Stimulated activated CD8-positive, alpha-beta memory T cell treated with anti-CD3 and anti-CD28 coated beads, Interleukin-4, amount 100 ng/mL, for 48 hours (primary cell): ENCODE results near the gene MVB12B.
A peak's percentile ranks its signal among the peaks of the same experiment; 100 is the strongest.

Source experiments
- DNase-seq: peaks from one replicate; pipeline ENCODE4 v3.0.0-alpha.2; 2020

MVB12B gene

DNA sequence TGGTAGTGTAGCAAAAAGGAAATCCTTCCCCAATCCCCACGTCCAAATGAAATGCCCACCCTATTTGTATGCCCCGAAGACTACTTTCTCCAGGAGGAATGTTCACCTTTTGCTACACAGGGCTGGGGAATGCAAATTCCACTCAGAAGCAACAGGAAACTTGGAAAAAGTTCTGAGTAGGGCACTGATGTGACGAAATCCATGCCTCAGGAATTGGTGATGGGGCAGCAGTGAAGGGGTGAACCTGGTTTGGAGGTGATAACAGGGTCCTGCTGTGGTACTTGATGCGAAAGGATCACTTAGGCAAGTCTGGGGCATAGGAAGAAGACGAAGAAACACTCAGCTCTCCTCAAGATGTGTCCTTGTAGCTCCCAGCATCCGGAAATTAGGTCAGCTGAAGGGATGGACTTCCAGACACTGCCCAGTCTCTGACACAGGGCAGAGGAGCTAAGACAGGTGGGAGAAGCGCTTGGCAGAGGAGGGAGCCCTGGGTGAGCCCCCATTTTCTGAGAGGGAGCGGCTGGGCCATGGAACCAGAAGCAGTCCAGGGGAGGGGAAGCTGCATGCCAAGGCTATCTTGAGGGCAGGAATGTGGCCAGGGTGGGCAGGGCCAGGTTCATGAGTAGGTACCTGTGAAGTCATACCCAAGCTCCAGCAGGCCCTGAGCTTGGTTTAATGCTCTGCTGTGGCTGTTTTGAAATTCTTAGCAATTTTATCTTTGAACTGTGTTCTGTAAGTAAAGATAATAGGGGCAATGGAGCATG lies 22.2 kb upstream of the MVB12B start:
- DNase-seq: no peak

DNA sequence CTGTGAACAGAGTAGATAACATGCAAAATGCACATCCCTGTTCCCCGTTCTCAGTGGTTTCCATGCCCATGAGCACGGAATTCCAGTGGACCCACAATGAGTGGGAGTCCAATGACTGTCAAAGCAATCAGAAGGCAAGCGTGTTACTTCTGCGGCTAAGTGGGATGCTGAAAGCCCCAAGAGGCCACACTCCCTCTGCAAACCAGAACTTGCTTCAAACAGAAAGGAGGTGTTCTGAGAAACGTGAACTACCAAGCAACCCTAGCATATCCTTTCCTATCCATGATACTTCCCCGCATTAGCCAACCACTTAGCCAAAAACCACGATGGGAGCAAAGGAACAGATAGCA lies 21.7 kb upstream of the MVB12B start:
- no peak for DNase-seq

DNA sequence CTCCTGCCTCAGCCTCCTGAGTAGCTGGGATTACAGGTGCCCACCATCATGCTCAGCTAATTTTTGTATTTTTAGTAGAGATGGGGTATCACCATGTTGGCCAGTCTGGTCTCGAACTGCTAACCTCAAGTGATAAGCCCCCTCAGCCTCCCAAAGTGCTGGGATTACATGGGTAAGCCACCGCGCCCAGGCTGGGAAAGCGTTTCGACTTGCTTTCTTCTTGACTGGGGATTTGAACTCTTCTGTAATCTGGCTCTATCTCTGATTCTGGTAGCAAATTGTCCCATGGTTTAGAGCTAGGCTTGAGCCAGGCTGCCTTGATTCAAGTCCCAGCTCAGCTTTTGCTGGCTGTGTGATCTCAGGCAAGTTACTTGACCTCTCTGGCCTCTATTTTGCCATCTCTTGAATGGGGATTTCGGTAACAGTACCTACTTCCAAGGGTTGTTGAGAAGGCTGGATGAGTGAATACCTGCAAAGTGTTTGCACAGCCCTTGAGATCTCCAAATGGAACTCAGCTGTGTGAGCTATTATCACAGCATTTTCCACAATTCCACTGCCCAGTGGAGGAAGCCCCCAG lies 20.5 kb upstream of the MVB12B start:
- no peak for DNase-seq

DNA sequence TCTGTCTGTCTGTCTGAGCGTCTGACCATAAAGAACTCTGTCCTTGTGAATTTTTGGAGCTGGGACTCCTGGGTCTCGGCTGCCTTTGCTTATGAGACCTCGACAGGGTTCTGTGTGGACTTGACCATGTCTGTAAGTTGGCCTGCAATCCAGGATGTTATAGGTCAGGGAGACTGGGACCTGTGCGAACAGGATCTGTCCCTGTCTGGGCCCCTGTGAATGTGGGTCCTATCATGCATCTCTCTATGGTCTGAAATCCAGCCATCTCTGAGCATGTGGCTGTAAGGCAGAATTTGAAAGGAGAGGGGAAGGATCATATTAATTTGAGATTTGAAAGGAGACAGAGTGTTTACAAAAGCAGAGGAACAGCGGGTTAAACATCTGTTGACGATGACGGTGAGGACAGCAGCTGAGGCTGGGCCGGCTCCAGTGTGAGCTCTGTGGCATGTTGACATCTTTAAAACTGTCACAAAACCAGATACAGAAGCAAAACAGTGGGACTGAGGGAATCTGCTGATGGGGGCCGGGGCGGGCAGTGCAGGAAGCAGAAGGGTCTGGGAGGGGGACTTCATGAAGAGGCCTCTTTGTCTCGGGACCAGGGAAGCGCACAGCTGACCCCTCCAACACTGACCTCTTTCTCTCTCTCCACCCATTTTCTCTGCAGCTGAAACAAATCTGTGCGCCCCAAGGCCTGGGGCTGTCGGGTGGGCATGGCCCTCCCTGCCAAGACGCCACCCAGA lies 19.1 kb upstream of the MVB12B start:
- no peak for DNase-seq

DNA sequence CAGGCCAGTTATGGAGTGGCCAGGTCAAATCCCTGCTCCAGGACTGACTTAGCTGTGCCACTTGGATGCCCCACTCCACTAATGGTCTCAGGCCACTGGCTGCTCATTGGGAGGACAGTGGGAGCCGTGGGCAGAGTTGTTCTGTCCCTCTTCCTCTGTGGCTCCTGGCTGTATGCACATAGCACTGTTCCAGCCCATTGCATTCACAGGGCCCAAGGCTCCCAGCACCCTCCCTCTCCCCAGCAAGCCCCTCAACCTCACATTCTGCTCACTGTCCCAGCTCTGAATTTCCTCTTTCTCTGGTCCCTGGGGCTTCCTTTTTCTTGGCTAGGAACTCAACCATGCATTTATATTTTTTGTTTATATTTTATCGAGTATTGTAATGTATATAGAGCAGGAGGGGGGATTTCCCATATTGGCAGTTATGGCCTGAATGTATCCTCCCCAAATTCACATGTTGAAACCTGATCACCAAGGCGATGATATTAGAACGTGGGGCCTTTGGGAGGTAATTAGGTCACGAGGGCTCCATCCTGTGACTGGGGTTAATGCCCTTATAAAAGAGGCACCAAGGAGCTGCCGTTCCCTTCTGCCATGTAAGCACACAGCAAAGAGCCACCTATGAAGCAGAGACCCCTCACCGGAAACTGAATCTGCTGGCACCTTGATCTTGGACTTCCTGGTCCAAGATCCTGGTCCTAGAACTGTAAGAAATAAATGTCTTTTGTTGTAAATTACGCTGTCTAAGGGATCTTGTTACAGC lies 17.0 kb upstream of the MVB12B start:
- DNase-seq: no peak

DNA sequence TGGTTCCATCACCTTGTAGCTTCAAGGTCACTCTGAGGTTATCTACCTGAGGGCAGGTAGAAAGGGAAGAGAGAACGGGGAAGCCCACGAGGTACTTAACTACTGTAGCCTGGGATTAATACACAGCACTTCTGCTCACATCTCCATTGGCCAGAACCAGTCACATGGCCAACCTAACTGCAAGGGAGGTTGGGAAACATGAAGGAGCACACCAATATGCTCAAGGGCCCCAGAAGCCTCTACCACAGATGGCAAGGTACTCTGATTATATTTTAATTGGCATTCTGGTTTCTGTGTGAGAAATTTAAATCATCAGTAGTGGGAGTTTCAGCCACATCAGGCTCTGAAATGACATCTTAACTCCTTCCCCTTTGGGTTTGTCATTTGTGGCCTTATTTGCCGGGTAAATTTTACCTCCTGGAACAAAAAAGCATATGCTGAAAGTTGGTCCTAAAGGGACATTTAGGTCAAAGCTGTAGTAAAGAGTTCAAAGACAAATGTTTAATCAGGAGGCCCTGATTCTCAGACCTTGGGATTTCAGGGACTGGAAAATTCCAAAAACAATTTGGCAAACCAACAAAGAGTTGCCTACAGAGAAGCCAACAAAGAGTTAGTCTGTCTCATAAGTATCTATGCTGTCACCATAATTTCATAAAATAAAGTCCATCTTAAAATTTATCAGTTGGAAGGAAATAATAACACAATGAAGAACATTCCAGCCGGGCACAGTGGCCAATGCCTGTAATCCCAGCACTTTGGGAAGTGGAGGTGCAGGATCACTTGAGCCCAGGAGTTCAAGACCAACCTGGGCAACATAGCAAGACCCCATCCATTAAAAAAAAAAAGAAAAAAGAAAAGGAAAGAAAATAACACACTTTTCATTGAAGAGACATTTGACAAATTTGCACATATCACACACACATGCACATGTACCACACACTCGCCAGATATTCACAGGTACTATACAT lies 13.8 kb upstream of the MVB12B start:
- DNase-seq: no peak

DNA sequence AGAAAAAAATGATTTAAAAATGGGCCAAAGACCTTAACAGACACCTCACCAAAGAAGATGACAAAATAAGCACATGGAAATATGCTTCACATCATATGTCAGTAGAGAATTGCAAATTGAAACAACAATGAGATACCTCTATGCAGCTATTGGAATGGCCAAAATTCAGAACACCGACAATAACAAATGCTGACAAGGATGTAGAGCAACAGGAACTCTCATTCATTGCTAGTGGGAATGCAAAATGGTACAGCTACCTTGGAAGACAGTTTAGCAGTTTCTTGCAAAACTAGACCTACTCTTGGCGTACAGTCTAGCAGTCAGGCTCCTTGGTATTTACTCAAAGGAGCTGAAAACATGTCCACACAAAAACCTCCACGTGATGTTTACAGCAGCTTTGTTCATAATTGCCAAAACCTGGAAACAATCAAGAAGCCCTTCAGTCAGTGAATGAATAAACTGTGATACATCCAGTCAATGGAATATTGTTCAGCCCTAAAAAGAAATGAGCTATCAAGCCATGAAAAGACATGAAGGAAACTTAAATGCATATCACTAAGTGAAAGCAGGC lies 10.5 kb upstream of the MVB12B start:
- no peak for DNase-seq

DNA sequence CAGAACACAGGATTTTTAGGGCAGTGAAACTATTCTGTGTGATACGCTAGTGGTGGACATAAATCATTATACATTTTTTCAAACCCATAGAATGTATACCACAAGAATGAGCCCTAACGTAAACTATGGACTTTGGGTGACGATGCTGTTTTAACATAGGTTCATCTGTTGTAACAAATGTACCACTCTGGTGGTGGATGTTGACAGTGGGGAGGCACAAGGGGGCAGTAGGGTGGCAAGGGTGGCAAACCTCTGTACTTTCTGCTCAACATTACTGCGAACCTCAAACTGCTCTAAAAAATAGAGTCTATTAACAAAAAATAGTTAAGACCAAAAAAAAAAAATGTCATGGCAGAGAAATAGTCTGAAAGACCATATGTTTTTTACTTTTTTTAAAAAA lies 9.1 kb upstream of the MVB12B start:
- peak; percentile 42 for DNase-seq

DNA sequence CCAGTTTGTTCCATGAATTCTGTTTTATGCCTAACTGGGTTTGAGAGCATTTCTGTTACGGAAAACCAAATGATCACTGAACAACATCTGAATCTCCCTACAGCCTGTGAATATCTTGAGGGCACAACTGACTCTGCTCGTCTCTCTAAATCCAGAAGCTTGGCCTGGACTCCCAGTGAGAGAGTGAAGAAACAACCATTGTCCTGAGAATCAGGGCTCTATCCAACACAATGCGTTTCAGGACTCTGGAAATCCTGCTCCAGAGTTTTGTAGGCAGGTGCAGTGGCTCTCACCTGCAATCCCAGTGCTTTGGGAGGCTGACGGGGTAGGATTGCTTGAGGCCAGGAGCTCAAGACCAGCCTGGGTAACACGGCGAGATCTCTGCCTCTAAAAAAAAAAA lies 7.8 kb upstream of the MVB12B start:
- DNase-seq: no peak

DNA sequence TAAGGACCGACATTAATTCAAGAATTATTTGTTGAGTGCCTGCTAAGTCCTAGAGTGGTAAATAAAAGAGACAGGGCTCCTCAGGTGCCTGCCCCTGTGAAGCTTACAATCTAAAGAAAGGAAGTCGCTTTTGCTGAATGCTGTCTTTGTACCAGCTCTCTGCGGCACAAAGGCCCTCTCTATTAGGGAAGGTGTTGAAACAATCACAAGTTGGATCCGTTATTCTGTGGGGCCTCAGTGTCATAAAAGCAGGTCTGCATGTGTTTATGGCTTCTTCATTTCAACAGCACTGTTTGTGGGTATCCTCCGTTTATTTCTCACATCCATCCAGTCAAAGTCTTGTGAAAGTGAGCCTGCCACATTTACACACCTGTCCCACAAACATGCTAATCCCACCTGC lies 7.0 kb upstream of the MVB12B start:
- DNase-seq: no peak

DNA sequence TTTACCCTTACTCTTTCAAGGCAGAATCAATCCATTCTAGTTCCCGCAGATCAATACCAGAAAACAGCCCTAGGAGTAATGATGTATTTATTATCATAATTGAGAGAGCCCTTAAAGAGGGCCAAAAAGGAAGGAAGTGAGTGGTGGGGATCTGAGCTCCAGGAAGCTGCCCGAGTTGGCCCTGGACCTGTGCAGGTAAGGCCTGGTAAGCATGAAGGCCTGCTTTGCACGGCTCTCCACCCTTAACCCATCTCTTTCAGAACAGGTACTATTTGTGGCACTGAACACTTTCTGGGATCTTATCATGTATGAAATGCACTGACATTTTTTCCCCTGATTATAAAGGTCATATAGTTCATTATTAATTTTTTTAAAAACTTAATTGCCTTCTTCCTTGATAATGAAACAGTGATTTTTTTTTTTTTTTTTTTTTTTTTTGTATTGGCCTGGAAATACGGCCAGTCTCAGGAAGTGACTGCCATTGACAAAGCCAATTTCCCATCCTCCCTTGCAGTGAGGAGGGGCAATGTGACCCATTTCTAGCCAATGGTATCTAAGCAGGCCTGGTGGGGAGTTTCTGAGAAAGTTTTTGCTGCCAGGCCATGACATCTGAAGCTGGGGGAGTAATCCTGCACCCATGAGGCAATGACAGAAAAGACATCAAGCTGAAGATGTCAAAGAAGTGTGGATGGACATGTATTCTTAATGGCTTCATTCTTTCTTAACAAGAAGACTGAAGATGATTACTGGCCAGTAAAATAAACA lies 6.3 kb upstream of the MVB12B start:
- no peak for DNase-seq

DNA sequence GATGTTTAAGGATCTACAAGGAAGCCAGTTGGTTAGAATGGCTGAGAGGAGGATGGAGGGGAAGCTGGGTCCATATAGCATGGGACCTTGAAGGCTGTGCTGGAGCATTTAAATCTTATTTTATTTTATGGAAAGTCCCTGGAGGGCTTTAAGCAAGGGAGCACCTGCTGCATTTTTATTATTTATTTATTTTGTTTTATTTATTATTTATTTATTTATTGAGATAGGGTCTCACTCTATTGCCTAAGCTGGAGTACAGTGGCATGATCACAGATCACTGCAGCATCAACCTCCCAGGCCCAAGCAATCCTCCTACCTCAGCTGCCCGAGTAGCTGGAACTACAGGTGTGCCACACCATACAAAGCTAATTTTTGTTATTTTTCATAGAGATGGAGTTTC lies 4.9 kb upstream of the MVB12B start:
- no peak for DNase-seq

DNA sequence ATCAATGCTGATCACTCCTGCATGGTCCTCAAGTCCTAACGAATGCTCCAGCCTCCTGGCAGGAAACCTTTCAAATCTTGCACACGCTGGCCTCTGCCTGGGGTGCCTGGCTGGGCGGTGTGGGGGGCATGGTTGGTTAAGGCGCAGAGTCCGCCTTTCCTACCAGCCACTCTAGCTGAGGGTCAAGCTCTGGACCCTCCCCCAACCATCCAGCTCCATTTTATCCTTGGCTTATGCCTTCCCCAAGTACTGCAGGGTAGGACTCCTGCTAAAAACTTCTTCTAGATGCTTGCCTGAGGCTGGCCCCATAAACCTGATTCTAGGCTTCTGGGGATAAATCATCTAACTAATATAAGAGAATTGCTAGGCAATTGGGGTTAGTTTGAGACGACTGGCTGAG lies 808 bp upstream of the MVB12B start:
- no peak for DNase-seq

DNA sequence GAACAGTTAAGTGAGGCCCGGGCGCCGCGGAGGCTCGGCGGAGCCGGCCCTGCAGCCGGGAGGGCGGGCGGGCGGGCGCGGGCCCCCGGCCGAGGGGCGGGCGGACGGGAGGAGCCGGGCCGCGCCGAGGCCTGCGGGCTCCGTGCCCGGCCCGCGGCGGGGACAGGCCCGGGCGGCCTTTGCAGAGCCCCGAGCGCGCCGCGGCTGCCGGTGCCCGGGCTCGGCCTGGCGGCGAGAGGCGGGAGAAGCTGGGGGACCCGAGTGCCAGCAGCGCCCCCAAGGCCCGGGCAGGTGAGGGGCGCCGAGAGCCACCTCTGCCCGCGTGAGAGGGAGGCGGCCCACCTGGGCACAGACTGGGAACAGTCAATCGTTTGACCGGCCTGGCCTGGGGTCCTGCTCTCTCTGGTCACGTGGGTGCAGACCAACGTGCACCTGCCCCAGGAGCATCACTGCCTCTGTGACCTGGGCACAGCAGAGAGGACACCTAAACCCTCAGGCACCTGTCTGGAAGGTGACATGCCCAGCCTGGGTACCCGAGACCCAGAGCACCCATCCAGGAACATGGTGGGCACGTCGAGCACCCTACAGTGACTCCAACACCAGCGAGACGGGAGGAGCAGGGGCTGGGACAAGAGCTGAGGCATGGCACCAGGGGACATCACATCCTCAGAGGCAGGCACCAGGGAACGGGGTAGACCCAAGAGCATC lies 531 bp downstream of the MVB12B start:
- DNase-seq: peak; percentile 34

DNA sequence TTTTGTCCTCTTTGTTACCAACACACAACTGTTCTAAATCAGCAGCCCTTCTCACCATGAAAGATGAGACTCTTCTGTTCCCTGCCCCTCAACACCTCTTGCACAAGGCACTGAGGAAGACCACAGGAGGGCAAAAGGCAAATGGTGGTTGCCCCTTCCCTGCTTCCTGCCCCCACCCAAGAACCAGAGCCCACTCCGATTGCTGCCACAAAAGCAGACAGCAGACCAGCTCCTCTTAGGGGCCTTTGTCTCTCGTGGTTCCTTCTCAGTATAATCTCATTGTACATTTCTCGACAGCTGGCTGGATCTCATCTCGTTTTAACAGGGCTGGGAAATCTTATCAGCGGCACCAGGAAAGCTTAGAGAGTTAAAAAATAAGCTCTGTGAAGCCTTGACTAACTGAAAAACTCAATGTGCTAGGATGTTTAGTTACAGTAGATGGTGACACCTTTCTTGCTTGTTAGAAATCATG lies 1.1 kb downstream of the MVB12B start:
- no peak for DNase-seq

DNA sequence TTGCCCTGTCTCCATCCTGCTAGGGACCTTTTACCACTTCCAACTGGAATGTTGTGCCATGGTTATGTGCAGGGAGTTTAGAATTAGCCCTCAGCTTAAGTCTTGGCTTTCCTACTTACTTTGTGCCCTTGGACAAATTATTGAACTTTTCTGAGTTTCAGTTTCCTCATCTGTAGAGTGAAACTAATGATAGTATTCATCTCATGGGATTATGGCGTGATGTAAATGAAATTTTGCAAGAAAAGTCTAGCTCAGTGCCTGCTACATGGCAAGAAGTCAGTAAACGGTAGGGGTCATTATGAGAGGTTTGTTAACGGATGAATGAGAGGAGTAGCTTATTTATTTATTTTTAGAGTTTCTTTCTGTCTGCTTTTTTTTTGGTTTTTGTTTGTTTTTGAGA lies 1.8 kb downstream of the MVB12B start:
- no peak for DNase-seq

DNA sequence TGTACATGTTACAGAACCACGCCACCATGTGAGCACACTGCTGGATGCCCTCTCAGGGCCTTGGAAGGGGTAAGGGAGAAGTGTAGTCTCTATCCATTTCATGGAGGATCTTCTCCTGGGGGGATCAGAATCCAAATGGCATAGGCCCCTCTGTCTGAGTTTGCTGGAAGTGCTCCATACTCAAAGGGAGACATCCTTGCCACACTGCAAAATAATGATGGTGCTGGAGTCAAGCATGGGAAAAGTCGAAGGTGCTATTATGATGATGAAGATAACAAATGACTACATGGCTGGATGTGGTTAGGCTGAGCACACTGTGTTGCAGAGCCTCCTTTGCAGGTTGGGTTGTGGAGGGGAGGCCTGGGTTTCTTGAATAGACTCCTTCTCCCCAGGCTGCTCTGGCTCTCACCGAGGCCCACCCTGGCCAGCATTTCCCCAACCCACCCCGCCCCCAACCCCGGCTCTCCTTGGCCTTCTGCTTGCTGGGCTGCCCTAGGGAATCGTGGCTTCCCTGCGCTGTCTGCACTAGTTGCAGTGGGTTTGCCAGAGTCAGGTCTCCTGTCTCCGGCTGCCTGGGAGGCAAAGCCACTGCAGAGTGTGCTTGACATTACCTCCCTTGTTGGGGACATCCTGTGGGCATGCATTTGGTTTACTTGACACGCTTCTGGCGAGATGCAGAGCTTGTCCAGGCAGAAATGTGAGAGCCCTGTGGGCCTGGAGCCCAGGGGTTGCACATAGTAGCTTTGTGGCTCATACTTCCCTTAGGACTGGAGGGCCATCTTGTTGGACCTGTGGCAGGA lies 3.0 kb downstream of the MVB12B start:
- peak; percentile 22 for DNase-seq

DNA sequence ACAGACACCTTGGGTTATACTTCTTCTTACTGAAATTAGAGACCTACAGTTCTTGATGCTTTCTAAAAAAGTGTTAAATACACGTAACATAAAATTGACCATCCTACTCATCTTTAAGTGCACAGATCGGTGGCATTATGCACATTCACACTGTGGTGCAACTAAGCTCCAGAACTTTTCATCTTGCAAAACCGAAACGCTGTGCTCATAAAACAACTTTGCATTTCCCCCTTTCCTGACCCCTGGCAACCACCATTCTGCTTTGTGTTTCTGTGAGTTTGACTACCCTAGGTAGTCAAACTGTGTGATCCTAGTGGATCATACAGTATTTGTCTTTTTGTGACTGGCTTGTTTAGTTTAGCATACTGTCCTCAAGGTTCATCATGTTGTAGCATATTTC lies 3.9 kb downstream of the MVB12B start:
- DNase-seq: peak; percentile 19

DNA sequence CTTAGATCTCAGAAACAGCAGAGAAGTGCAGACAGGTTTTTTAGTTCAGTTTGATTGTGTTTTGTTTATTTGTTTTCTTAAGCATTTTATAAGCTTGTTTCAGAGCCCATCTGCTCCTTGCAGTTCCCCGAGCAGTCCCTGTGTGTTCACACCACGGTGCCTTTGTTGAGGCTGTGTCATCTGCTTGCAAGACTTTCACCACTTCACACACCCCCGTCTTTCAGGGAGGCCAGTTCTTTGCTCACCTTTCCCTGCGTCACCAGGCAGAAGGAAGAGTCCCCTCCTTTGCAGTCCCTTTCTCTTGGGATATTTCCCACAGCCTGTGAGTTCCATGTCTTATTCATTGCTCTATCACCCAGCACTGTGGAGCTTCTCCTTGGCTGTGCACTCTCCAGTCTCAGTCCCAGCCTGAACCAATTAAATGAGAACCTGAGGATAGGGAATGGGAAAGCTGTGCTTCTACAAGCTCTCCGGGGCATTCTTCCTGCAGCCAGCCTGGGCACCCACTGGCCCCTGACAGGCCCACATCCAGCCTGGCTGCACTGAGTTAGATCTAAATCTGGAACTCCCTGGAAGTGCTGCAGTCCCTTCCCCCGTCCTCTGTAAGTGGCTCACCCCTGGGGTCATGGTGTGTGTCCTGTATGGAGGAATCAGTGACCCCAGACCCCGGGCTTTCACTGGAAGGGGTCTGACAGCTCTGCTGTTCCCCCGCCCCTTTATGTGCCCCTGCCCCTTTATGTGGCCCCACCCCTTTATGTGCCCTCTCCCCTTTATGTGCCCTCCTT lies 5.5 kb downstream of the MVB12B start:
- DNase-seq: peak; percentile 38
